Measurements from ENCODE around the gene SFTPD. TPM values are rescaled to one million over a fixed set of nuclear protein-coding genes. Genes with fewer than 3 reads are reported as not detected.

Gene SFTPD
- polyA plus RNA-seq, 1 donor = 0.42 TPM

- DNase-seq = no peak
- H3K27me3 ChIP-seq (ENCODE audit: control insufficient read depth, insufficient read depth, low read length) = peaks cover 5% of the 10 kb centered on the region
- no peak overlapping the region for H3K27ac ChIP-seq (ENCODE audit: low read length)
- no peaks in the 10 kb centered on the region for H3K9me3 ChIP-seq (ENCODE audit: control insufficient read depth, low read depth, low read length)
- H3K36me3 ChIP-seq (ENCODE audit: control insufficient read depth, insufficient read depth, low read length) = no peaks in the 10 kb centered on the region
- H3K4me3 ChIP-seq (ENCODE audit: low read length) = no peak overlapping the region
- no peaks in the 10 kb centered on the region for H3K4me1 ChIP-seq (ENCODE audit: control insufficient read depth, insufficient read depth, low read length)
- no CpG with 5 or more reads among the region's 13 CpGs for WGBS (ENCODE audit: insufficient coverage, low lambda C conversion rate)
Observed at GRCh38 chr10:79944428-79945395, 4.2 kb downstream of the SFTPD start.

GRCh38 chr10:79943871-79944270 is 5.0 kb downstream of the SFTPD start:
- H3K27ac ChIP-seq (ENCODE audit: low read length) = no peak overlapping the region
- no CpG with 5 or more reads among the region's 2 CpGs for WGBS (ENCODE audit: insufficient coverage, low lambda C conversion rate)
- no peaks in the 10 kb centered on the region for H3K9me3 ChIP-seq (ENCODE audit: control insufficient read depth, low read depth, low read length)
- no peak overlapping the region for H3K4me3 ChIP-seq (ENCODE audit: low read length)
- H3K4me1 ChIP-seq (ENCODE audit: control insufficient read depth, insufficient read depth, low read length) = no peaks in the 10 kb centered on the region
- DNase-seq = no peak
- H3K36me3 ChIP-seq (ENCODE audit: control insufficient read depth, insufficient read depth, low read length) = no peaks in the 10 kb centered on the region
- H3K27me3 ChIP-seq (ENCODE audit: control insufficient read depth, insufficient read depth, low read length) = peaks cover 5% of the 10 kb centered on the region

- H3K27me3 ChIP-seq (ENCODE audit: control insufficient read depth, insufficient read depth, low read length) = peaks cover 5% of the 10 kb centered on the region
- H3K9me3 ChIP-seq (ENCODE audit: control insufficient read depth, low read depth, low read length) = no peaks in the 10 kb centered on the region
- no peaks in the 10 kb centered on the region for H3K36me3 ChIP-seq (ENCODE audit: control insufficient read depth, insufficient read depth, low read length)
- no CpG with 5 or more reads among the region's 8 CpGs for WGBS (ENCODE audit: insufficient coverage, low lambda C conversion rate)
- no peak overlapping the region for H3K4me3 ChIP-seq (ENCODE audit: low read length)
- H3K4me1 ChIP-seq (ENCODE audit: control insufficient read depth, insufficient read depth, low read length) = no peaks in the 10 kb centered on the region
- H3K27ac ChIP-seq (ENCODE audit: low read length) = no peak overlapping the region
- no peak for DNase-seq
Observed at GRCh38 chr10:79942261-79943185, 6.4 kb downstream of the SFTPD start.

- DNase-seq = no peak
- Histone ChIP-seq H3K36me3 (ENCODE audit: control insufficient read depth, insufficient read depth, low read length) (no peaks in the 10 kb centered on the region), H3K27ac (ENCODE audit: low read length) (no peak overlapping the region), H3K9me3 (ENCODE audit: control insufficient read depth, low read depth, low read length) (no peaks in the 10 kb centered on the region), H3K27me3 (ENCODE audit: control insufficient read depth, insufficient read depth, low read length) (peaks cover 4% of the 10 kb centered on the region), H3K4me1 (ENCODE audit: control insufficient read depth, insufficient read depth, low read length) (no peaks in the 10 kb centered on the region), H3K4me3 (ENCODE audit: low read length) (no peak overlapping the region)
- WGBS (ENCODE audit: insufficient coverage, low lambda C conversion rate) = no CpG with 5 or more reads among the region's 11 CpGs
Observed at GRCh38 chr10:79941585-79942210, 7.2 kb downstream of the SFTPD start.

GRCh38 chr10:79941146-79941545 is 7.8 kb downstream of the SFTPD start:
- Histone ChIP-seq H3K9me3 (ENCODE audit: control insufficient read depth, low read depth, low read length) (no peaks in the 10 kb centered on the region), H3K27ac (ENCODE audit: low read length) (no peak overlapping the region), H3K4me3 (ENCODE audit: low read length) (no peak overlapping the region), H3K36me3 (ENCODE audit: control insufficient read depth, insufficient read depth, low read length) (no peaks in the 10 kb centered on the region), H3K27me3 (ENCODE audit: control insufficient read depth, insufficient read depth, low read length) (peaks cover 2% of the 10 kb centered on the region), H3K4me1 (ENCODE audit: control insufficient read depth, insufficient read depth, low read length) (no peaks in the 10 kb centered on the region)
- WGBS (ENCODE audit: insufficient coverage, low lambda C conversion rate) = no CpG with 5 or more reads among the region's 4 CpGs
- DNase-seq = no peak

- DNase-seq = no peak
- H3K4me3 ChIP-seq (ENCODE audit: low read length) = no peak overlapping the region
- H3K27me3 ChIP-seq (ENCODE audit: control insufficient read depth, insufficient read depth, low read length) = peaks cover 2% of the 10 kb centered on the region
- H3K9me3 ChIP-seq (ENCODE audit: control insufficient read depth, low read depth, low read length) = no peaks in the 10 kb centered on the region
- no peak overlapping the region for H3K27ac ChIP-seq (ENCODE audit: low read length)
- H3K36me3 ChIP-seq (ENCODE audit: control insufficient read depth, insufficient read depth, low read length) = no peaks in the 10 kb centered on the region
- no peaks in the 10 kb centered on the region for H3K4me1 ChIP-seq (ENCODE audit: control insufficient read depth, insufficient read depth, low read length)
Observed at GRCh38 chr10:79940431-79940830, 8.5 kb downstream of the SFTPD start.

- Histone ChIP-seq H3K27ac (ENCODE audit: low read length) (no peak overlapping the region), H3K4me3 (ENCODE audit: low read length) (no peak overlapping the region), H3K4me1 (ENCODE audit: control insufficient read depth, insufficient read depth, low read length) (no peaks in the 10 kb centered on the region), H3K36me3 (ENCODE audit: control insufficient read depth, insufficient read depth, low read length) (no peaks in the 10 kb centered on the region), H3K9me3 (ENCODE audit: control insufficient read depth, low read depth, low read length) (no peaks in the 10 kb centered on the region), H3K27me3 (ENCODE audit: control insufficient read depth, insufficient read depth, low read length) (peaks cover 2% of the 10 kb centered on the region)
- WGBS (ENCODE audit: insufficient coverage, low lambda C conversion rate) = no CpG with 5 or more reads among the region's 2 CpGs
- no peak for DNase-seq
Observed at GRCh38 chr10:79939969-79940368, 8.9 kb downstream of the SFTPD start.

- no peak for DNase-seq
- Histone ChIP-seq H3K27me3 (ENCODE audit: control insufficient read depth, insufficient read depth, low read length) (peaks cover 2% of the 10 kb centered on the region), H3K9me3 (ENCODE audit: control insufficient read depth, low read depth, low read length) (no peaks in the 10 kb centered on the region), H3K27ac (ENCODE audit: low read length) (no peak overlapping the region), H3K4me1 (ENCODE audit: control insufficient read depth, insufficient read depth, low read length) (no peaks in the 10 kb centered on the region), H3K36me3 (ENCODE audit: control insufficient read depth, insufficient read depth, low read length) (no peaks in the 10 kb centered on the region), H3K4me3 (ENCODE audit: low read length) (no peak overlapping the region)
- WGBS (ENCODE audit: insufficient coverage, low lambda C conversion rate) = no CpG with 5 or more reads among the region's 6 CpGs
Observed at GRCh38 chr10:79938728-79939406, 10.0 kb downstream of the SFTPD start.

- Histone ChIP-seq H3K36me3 (ENCODE audit: control insufficient read depth, insufficient read depth, low read length) (no peaks in the 10 kb centered on the region), H3K9me3 (ENCODE audit: control insufficient read depth, low read depth, low read length) (no peaks in the 10 kb centered on the region), H3K27me3 (ENCODE audit: control insufficient read depth, insufficient read depth, low read length) (peaks cover 2% of the 10 kb centered on the region), H3K27ac (ENCODE audit: low read length) (no peak overlapping the region), H3K4me3 (ENCODE audit: low read length) (no peak overlapping the region), H3K4me1 (ENCODE audit: control insufficient read depth, insufficient read depth, low read length) (no peaks in the 10 kb centered on the region)
- WGBS (ENCODE audit: insufficient coverage, low lambda C conversion rate) = no CpG with 5 or more reads among the region's 10 CpGs
- DNase-seq = no peak
Observed at GRCh38 chr10:79937701-79938151, 11.2 kb downstream of the SFTPD start.
